Iris pigment epithelial cell (primary cell): ENCODE results near the gene NUPR1.
"Not testable (repeated sequence)": the region's sequence is repeated elsewhere in the genome, so short reads cannot be mapped to it uniquely, and the experiment has no call there.

ENCODE experiments used
- DNase-seq: peaks from one replicate; pipeline ENCODE4 v3.0.0-alpha.2; 2011; ENCODE audit warnings: low read depth

The NUPR1 gene

GRCh38 chr16:28527100-28527785, 11.5 kb downstream of the NUPR1 start:
- peak; percentile 28 for DNase-seq

DNA sequence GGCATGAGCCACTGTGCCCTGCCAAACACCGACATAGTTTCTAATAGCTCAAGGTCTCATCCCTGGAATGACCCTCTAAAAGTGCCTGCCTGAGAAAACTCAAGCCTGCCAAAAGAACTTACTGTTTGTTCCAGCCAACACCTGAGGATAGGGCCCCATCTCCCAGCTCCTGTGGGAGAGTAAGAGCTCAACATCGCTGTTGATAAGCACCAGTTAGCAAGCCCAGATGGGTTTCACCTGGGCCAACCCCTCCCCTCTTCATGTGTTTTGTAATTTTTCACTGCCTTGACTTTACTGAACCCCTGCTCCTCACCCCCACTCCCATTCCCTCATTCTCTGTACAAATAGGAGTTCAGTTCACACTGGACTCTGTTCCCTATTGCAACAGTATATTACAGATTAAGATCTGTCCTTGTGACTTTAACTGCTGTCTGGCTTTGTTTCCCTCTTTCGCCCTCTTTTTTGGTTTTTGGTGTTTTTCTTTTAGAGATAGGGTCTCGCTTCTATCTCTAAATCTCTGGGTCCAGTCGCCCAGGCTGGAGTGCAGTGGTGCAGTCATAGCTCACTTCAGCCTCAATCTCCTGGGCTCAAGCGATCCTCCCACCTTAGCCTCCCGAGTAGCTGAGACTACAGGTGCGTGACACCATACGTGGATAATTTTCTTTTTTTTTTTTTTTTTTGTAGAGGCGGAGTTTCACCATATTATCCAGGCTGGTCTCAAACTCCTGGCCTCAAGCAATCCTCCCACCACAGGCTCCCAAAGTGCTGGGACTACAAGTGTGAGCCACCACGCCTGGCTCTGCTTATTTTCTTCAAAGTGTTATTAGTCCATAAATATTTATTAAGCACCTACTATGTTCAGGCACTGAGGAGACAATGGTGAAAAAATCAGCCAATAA, 12.3 kb downstream of the NUPR1 start:
- DNase-seq, result no peak

DNA sequence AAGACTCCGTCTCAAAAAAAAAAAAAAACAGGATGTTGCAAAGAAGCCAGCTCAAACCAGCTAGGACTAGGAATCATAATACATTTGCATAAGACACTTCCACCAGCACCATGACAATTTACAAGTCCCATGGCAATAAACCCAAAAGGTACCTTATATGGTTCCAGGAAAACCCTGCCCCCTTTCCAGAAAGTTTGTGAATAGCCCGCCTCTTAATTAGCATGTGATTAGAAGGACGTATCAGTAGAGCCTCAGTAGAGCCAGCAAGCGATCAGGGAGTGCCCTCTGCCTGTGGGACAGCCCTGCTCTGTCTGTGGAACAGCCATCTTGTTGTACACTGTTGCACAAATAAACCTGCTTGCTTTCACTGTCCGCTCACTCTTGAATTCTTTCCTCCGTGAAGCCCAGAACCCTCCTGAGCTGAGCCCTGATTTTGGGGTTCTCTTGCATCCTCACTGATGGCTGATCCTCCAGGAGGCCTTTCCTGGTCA, 14.0 kb downstream of the NUPR1 start:
- no peak for DNase-seq

GRCh38 chr16:28522792-28523191, 16.0 kb downstream of the NUPR1 start:
- no peak for DNase-seq

- no peak for DNase-seq
Observed at GRCh38 chr16:28521436-28521835, 17.3 kb downstream of the NUPR1 start.

DNA sequence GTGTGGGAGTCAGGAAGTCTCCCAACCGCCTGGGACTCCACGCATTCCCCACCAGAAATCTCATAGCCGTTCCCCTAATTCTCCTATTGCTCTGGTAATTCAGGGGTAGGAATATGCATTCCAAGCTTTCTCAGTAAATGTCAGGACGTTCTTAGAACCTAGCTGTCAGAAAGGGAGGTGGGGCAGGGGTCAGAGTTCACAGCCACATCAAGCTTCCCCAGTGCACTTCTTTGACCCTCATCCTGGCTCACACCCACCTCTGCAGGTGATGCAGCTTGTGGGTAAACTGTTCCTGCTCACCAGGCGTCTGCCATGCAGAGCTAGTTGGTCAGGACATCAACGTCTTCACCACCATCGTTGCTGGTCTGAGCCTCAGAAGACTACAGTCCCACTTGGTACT, 18.1 kb downstream of the NUPR1 start:
- no peak for DNase-seq

DNA sequence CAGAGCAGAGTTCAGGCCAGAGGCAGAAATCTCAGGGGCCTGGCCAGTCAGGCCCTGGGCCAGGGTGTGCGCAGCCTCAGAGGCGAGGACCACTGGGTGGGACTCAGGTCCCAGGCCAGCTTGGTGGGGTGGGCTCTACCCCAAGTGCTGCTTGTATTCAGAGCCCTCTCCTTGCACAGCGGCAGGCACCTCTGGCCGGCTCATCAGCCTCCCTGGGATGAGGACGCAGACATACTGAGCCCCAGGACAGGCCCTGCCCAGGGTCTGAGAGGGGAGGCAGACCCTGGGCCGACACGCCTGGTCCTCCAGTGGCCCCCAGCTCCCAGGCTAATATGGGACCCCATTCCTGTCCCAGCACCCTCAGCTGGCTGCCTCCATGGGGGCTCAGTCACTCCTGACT, 24.5 kb downstream of the NUPR1 start:
- no peak for DNase-seq

GRCh38 chr16:28513484-28514181, 25.1 kb downstream of the NUPR1 start:
- DNase-seq, result peak; percentile 20

- no peak for DNase-seq
Observed at GRCh38 chr16:28511801-28512789, 26.7 kb downstream of the NUPR1 start.

DNA sequence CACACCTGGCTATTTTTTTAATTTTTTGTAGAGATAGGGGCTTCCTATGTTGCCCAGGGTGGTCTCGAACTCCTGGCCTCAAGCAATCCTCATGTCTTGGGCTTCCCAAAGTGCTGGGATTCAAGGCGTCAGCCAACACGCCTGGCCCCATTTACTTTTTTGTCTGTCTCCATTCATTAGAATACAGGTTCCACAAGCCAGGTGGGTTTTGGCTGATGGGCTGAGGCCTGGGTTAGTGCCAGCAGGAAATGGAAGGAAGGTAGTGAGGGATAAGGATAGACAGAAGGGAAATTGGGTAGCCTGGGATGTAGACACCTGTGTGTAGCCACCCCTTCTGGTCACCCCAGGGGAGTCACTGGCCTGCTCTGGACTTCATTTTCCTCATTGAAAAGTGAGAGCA, 27.7 kb downstream of the NUPR1 start:
- no peak for DNase-seq

DNA sequence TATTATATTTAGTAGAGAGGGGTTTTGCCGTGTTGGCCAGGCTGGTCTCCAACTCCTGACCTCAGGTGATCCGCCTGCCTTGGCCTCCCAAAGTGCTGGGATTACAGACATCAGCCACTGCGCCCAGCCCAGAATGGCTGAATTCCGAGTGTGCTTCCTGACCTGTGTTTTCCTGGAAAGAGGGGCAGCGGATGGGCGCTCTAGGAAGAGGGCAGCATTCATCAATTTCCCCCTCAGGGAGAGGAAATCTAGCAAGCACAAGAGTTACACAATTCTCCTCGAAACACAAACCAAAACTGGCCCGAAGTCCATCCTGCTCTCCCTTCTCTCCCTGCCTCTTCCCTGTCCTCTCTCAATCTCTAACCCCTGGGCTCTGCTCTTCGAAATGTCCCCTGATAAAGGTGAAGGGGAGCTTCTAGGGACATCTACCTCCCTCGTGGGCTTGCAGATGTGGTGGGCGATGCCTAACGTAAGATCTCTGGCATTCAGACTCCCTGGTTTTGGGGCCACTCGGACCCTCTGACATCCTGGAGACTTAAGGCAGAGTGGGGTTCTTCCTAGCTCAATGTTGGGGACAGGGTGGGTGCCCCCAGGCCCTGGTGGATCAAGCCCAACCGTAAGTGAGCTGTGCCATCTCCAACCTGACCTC, 33.2 kb downstream of the NUPR1 start:
- no peak for DNase-seq

DNA sequence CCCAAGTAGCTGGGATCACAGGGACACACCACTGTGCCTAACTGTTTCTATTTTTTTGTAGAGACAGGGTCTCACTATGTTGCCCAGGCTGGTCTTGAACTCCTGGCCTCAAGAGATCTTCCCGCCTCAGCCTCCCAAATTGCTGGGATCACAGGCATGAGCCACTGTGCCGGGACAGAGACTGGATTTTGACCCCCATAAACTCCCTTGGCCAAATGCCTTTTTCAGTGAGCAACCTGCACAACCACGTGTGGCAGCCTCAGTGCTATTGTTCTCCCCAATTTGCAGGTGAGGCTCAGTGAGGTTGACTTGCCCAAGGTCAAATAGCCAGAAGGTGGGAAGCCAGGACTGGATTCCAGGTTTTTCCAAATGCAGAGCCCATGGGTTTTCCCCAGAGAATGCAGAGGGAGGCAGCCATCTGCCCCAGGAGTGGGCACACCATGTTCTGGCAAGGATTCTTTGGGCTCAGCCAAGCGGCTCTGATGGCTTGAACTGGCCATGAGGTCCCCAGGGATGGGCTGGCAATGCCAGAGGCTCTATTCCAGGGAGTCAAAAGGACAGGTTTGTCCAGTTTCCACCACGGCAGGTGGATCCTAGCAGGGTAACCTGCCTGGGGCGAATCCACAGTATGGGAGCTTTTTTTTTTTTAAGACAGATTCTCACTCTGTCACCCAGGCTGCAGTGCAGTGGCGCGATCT, 33.9 kb downstream of the NUPR1 start:
- DNase-seq, result no peak

DNA sequence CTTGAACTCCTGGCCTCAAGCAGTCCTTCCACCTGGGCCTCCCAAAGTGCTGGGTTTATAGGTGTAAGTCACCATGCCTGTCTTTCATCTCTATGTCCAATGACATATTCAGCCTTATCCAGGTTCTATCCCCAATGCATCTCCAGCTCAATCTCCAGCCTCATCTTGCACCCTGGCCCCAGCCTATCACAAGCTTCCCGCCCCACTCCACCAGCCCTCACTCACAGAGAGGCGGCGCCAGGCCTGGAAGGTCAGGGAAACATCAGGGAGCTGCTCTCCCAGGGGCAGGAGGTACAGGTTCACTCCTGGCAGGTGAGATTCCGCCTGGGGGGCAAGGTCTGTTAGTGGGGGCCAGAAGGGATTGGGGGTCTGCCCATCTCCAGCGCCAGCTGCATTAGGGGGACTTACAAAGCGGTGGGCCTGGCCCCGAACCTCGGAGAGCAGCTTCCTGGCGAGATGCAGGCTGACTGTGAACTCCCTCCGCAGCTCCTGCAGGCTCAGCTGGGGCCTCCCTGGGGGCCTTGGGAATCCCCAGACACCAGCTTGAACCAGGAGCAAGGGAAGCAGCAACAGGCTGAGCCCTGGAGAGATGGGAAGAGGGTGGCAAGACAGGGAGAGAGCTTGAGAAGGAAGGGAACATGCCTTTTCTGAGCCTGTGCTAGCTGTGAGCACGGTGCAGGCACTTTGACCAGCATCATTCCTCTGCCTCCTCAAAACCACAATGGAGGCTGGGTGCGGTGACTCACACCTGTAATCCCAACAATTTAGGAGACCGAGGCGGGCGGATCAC, 35.1 kb downstream of the NUPR1 start:
- no peak for DNase-seq

DNA sequence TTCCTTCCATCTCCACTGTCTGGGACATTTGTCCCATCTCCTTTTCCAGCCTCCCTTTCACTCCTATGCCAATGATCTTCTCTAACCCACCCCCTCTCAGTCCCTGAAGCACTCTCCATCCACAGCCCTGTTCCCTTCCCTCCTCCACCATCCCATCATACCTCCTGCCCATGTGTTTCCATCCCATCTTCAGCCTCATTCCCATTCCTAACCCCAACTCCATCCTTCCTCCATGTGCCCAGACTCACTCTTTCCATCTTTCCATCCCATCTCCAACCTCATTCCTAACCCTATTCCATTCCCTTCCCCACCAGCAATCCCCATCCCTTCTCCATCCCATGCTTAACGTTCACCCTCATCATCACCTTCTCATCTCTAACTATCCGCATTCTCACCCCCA, 36.5 kb downstream of the NUPR1 start:
- DNase-seq, result no peak

- no peak for DNase-seq
Observed at GRCh38 chr16:28501258-28502232, 37.2 kb downstream of the NUPR1 start.

DNA sequence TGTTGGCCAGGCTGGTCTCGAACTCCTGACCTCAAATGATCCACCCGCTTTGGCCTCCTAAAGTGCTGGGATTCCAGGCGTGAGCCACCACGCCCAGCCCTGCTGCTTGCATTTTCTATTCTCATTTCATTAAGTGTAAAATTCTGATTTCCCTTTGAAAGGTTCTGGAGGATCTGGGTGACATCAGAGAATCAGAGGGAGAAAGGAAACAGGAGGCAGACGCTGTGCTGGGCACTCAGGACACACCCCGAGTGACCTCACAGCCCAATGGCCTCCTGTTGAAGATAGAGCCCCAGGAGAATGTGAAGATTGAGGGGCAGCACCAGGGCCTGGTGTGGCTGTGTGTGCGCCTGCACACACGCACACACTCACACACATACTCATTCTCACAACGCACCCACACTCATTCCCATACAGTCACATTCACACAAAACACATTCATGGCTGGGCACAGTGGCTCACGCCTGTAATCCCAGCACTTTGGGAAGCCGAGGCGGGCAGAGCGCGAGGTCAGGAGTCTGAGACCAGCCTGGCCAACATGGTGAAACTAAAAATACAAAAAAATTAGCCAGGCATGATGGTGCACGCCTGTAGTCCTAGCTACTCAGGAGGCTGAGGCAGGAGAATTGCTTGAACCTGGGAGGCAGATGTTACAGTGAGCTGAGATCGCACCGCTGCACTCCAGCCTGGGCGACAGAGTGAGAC, 38.1 kb downstream of the NUPR1 start:
- DNase-seq, result not testable (repeated sequence)

DNA sequence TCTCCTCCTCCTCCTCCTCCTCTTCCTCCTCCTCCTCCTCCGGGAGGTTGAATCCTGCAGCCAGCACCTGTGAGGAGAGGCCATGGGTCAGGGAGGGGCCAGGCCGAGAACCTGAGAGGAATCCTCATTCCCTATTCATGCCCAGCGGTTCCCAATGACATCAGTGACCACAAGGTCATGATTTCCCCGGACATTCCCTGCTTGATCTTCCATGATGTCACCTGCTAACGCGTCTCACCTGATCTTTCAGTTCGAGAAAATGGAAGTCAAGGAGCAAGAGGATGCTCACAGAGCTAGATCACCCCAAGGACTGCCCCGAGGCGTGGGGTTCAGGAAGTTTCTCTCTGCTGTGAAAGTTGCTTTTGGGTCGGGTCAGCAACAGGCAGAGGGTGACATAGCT, 38.9 kb downstream of the NUPR1 start:
- no peak for DNase-seq
